Stimulated activated CD8-positive, alpha-beta memory T cell treated with anti-CD3 and anti-CD28 coated beads, Interleukin-7, amount 100 ng/mL, for 24 hours (primary cell): Measurements from ENCODE around the gene RNF215.

ENCODE experiments used
- DNase-seq: peaks from one replicate; pipeline ENCODE4 v3.0.0-alpha.2; 2020; ENCODE audit warnings: low read depth

The RNF215 gene

DNA sequence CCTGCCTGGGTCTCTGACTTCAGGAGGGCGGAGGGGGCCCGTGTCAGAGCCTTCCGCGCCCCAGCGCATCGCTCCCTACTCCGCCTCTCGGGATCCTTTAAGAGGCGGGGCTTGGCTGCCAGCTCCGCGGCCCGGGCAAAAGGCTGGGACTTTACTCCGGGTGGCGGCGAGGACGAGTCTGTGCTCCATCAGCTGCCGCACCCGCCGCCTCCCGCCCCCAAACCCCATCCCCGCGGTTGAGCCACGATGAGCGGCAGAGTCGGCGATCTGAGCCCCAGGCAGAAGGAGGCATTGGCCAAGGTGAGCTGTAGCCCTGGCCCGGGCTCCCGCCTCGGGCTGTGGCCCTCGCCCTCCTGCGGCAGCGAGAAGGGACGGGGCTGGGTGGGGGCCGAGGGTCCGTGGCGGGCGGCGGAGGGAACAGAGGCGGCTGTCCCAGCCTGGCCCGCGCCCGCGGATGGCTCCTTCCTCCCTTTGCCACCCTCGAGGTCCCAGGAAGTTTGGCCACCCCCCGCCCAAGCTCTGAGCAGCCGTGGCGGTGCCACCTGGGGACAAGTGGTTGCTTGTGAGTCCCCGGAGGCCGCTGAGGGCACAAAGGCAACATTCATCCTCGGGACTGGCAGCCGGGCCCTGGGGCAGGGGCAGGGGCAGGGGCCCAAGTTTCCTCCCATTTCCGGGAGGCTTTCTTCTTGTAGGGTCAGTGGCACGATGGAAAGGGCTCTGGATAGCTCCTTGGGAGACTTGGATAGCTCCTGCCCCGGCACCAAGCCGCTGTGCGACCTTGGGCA is 9.9 kb upstream of the RNF215 start, which contains the start of gene SEC14L2:
SEC14L2 (plus strand) TSS at position 148 of the 785 bp plus-strand sequence; CDS start at position 247, 99 bp downstream.
- peak; percentile 33 for DNase-seq

DNA sequence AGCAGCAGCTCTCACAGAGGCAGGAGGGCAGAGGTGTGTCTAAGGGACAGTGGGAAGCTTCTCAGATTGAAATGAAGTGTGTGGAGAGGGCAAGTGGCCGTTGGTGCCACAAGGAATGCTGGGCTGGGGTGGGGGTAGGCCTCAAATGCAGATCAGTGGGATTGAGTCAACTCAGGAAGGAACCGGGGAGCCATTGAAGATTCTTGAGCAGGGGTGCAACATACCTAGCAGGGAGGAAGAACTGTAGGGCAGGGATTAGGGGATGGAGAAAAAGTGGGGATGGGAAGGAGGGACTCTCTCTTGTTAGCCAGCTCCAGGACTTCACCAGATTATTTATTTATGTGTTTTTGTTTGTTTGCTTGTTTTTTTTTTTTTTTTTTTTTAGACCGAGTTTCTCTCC is 6.7 kb upstream of the RNF215 start:
- no peak for DNase-seq

- DNase-seq, result no peak
These were observed 6.1 kb upstream of the RNF215 start for GRCh38 chr22:30393322-30393680.

- no peak for DNase-seq
These were observed 5.6 kb upstream of the RNF215 start for GRCh38 chr22:30392661-30393321.

DNA sequence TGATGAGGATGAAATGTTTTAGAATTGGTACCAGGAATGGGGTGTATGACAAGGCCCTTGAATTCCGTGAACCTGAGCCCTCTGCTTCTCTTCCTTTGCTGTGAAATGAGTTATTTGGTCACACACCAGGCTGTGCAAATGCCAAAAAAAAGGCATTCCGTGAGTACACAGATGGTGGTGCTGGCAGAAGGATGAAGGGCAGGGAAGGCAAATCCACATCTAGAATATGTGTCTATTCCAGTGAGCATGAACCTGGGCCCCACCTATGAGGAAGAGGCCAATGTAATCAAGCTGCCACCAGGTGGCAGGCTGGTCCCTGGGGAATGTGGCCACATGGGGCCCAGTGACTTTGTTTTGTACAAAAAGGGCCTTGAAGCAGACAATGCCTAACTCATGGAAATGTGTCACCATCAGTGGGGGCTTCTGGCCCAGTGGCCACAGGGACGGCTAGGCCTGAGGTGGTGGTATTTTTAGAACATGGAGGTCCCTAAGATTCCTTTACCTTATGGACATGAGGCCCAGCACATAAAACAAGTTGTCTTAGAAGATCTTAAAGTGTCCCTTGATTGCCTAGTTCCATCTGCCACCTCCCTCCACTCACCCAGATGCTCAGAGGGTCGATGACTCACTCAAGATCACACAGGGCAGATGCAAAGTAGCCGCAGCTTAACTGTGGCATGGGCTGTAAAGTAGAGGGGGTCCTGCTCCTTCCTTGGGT is 3.9 kb upstream of the RNF215 start:
- DNase-seq, result peak; percentile 45

DNA sequence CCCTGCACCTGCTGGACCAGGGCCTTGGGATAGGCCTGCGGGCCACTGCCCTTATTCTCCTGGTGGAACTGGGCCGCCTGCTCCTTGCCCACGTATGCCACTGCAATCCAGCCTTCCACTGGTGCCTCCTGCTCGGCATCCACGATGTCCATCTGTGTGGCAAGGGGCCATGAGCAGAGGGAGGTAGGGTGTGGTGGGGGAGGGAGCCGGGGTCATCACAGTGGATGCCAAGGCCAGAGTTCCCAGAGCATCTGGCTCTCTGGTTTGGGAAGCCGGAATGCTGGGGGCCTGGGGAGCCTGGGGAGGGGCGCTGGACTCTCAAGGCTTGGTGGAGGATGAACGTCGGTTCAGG is 627 bp downstream of the RNF215 start:
- DNase-seq, result no peak

GRCh38 chr22:30385942-30386341 is 1.3 kb downstream of the RNF215 start:
- DNase-seq, result no peak

GRCh38 chr22:30383061-30383460 is 4.2 kb downstream of the RNF215 start:
- DNase-seq, result no peak

DNA sequence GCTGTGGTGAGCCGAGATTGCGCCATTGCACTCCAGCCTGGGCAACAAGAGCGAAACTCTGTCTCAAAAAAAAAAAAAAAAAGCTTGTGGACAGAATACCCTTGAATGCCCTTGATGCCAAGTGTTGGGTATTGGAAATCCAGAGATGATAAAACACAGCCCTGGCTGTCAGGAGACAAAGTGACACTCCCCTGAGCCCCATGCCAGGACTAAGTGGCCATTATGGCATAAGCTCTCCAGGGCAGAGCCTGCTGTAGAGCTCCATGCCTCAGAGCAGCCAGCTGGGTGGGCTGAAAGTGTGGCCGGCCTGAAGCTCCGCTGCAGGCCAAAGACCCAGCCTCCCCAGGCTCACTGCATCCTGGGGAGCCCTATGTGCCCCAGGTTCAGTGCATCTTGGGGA is 4.9 kb downstream of the RNF215 start:
- DNase-seq, result no peak

- no peak for DNase-seq
These were observed 5.9 kb downstream of the RNF215 start for GRCh38 chr22:30381264-30381663.

DNA sequence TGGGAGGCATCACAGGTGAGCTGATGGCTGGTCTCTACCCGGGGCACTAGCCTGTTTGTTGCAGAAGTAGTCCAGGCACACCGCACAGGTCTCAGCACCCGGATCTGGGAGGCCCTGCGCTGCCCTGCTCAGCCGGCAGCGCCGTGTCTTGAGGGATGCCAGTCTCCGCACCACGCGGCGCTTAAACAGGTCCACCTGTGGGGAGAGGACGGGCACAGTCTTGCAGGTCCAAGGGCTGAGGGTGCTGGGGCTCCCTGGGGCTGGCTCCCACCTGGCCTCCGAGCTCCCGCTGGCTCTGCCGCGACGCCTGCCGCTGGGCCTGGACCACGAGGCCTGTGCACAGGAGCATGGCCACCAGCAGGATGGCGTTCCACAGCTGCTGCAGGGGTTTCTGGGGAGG is 7.2 kb downstream of the RNF215 start:
- no peak for DNase-seq

GRCh38 chr22:30375312-30375849 is 11.8 kb downstream of the RNF215 start:
- no peak for DNase-seq

- no peak for DNase-seq
These were observed 13.6 kb downstream of the RNF215 start for GRCh38 chr22:30373331-30374325.

DNA sequence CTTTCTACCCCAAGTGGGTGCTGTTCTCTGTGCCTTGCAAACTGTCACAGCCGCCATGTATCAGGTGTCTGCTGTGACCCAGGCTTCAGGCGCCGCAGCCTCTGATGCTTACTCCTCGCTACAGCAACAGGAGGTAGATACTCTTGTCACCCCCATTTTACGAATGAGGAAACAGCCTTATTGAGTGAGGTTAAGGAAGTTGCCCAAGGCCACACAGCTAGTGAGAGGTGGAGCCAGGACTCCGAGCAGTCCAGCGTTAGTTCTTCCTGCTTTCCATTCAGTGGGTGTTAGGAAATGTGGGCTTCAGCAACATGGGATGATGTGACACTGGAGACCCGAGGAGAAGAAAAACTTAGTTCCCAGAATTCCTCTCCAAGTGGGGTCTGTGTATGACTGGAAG is 14.3 kb downstream of the RNF215 start:
- no peak for DNase-seq

DNA sequence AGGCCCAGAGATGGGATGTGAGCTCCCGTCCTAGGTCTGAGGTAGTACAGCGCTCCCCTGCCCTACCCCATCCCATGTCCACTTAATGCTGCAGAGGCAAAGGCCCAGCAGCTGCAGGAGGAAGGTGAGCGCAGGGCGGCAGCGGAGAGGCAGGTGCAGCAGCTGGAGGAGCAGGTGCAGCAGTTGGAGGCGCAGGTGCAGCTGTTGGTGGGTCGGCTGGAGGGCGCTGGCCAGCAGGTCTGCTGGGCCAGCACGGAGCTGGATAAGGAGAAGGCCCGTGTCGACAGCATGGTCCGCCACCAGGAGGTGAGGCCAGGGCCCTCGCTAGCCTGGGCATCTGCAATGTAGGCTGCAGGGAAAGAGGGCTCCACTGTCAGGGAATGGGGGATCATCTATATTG is 15.2 kb downstream of the RNF215 start:
- DNase-seq, result no peak

GRCh38 chr22:30371321-30371720 is 15.9 kb downstream of the RNF215 start:
- DNase-seq, result no peak

DNA sequence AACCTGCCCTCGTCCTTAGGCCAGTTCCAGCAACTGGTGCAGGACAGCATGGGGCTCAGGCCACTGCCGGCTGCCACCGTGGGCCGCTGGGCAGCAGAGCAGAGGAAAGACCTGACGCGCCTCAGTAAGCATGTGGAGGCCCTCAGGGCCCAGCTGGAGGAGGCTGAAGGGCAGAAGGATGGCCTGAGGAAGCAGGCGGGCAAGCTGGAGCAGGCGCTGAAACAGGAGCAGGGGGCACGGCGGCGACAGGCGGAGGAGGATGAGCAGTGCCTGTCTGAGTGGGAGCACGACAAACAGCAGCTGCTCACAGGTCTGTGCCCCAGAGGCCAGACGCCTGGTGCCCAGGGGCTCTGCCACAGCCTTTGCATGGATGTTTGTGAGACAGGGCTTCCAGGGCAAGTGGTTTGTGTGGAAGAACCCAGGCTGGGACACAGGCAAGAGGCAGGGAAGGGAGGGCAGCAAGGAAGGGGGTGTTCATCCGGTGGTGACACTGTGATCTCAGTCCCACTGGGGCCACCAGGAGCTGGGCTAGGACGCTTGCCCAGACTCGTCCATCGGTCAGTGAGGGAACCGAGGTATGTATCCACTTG is 16.5 kb downstream of the RNF215 start:
- DNase-seq, result no peak

DNA sequence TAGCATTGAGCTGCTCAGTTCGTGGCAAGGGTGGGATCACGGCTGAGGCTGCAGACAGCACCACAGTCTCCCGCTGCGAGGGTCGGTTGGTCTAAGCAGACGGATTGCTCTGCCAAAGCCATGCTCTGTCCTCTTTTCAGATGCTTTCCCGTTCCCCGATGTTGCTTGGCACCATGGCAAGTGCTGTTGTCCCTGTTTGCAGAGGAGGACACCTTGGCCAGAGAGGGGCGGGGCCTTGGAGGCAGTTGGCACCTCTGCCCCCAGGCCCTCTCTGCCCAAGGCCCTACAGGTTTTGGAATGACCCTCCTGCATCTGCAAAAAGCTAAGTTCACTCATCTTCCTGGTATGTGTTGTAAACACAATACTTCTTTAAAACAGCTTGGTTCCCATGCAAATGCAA is 18.8 kb downstream of the RNF215 start:
- no peak for DNase-seq

GRCh38 chr22:30365891-30366290 is 21.3 kb downstream of the RNF215 start:
- no peak for DNase-seq

DNA sequence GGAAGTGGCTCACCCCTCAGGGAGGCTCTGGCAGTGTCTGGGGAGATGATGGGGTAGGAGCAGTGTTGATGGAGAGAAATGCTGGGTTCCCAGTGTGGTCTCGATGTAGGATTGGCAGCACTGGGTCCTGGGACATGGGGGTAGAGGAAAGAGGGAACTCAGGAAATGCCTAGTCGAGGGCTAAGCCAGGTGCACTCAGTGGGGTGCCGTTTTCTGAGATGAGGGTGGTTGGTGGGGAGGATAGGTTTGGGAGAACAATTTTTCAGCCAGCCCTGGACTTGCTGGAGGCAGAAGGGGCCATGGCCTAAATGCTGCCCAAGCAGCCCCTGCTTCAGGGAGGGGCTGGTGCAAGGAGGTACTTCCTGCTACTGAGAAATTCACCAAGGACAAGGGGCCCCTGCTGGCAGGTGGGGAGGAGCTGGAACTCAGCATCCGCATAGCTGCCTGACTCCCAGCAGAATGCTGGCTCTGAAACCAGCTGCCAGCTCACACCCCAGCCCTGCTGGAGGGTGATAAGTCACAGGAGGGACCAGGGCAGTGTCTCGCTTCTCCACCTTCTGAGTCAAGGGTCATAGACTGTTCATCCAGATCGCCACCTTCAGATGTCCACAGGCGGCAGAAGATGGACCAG is 24.4 kb downstream of the RNF215 start:
- no peak for DNase-seq
